ENCODE data around the gene CTDSP2. TPM values are rescaled to one million over a fixed set of nuclear protein-coding genes. Genes with fewer than 3 reads are reported as not detected.

Gene CTDSP2
- total RNA-seq, 4 donors from 2014 or later = 151 to 190 (median 170) TPM

GRCh38 chr12:57875753-57876547, 29.4 kb upstream of the CTDSP2 start:
- no peak overlapping the region for H3K4me3 ChIP-seq
- ATAC-seq = no peak
- H3K27me3 ChIP-seq = no peaks in the 10 kb centered on the region
- H3K36me3 ChIP-seq = no peaks in the 10 kb centered on the region
- 67 to 74% methylated on average over 2 to 5 of the region's 5 CpGs for WGBS, 2 donors (ENCODE audit: low coverage in 1 of 2)
- peaks cover 0 to 10% (median 0%) of the 10 kb centered on the region in 3 donors for H3K4me1 ChIP-seq
- no peaks in the 10 kb centered on the region for H3K9me3 ChIP-seq
- TF ChIP-seq EP300 (IDR thresholded peaks at IDR 0.05) (no peak), POLR2A (IDR thresholded peaks at IDR 0.05) (no peak), POLR2AphosphoS5 (IDR thresholded peaks at IDR 0.05) (no peak), CTCF (IDR thresholded peaks at IDR 0.05) (no peak)
- H3K27ac ChIP-seq = no peak overlapping the region

DNA sequence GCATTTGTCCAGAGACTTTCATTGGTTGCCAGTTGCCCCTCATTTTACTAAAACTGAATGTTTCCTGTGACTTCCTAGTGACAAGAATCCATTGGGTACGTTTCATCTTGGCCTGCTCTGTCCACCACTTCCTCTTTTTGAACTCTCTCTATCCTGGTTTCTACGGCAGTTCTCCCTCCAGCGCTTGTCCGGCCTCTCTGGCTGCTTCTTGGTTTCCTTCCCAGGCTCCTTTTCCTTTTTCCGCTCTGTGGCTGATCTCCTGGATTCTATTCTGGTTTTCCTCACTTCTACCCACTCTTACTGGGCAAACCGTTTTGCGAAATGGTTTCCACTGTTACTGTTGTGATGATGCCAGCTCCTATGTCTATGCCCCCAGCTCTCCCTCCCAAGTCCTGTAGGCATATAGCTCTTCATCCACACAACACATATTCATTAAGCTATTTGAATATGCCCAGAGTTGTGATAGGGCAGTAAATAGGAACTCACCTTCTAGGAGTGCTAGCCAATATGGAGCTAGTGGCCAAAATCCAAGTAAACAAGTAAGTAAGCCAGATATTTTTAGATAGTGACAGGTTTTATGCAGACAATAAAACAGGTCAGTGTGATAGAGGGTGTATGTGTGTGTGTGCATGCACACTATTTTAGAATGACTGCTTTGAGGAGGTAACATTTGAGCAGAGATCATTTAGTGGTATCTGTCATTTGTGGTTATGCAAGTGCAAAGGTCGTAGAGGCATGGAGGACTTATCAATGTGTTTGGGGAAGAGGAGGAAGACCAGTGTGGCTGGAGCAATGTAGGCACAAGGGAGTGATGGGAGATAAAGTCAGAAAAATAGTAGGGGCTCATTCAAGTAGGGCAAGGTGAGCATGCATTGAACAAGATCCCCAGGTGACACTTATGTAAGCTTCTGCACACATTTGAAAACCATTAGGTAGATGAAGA, 27.9 kb upstream of the CTDSP2 start:
- Histone ChIP-seq H3K4me1 (peaks cover 1 to 21% (median 7%) of the 10 kb centered on the region in 3 donors), H3K4me3 (no peak overlapping the region), H3K36me3 (no peaks in the 10 kb centered on the region), H3K27ac (peak overlapping the region in 1 of 4 donors; percentile 11), H3K27me3 (no peaks in the 10 kb centered on the region), H3K9me3 (no peaks in the 10 kb centered on the region)
- TF ChIP-seq POLR2A (IDR thresholded peaks at IDR 0.05) (no peak), POLR2AphosphoS5 (IDR thresholded peaks at IDR 0.05) (no peak), EP300 (IDR thresholded peaks at IDR 0.05) (no peak), CTCF (IDR thresholded peaks at IDR 0.05) (no peak)
- no peak for ATAC-seq
- WGBS, 2 donors (ENCODE audit: low coverage in 1 of 2) = 72 to 83% methylated on average over 5 to 8 of the region's 8 CpGs

DNA sequence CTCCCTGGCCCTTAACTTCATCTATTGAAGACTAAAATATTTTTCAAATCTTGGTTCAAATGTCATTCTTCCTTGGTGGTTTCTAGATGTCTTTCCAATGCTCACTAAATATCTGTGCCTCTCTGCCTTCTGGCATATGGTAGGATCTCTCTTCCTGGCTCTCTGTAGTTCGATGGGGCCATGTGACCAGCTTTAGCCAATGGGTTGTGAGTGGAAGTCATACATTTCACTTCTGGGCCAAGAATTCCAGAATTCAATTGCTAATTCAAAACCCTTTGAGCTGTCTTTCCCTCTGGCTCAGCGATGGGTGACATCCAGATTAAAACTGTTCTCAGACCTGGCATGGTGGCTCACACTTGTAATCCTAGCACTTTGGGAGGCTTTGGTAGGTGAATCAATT, 25.8 kb upstream of the CTDSP2 start:
- H3K27me3 ChIP-seq = no peaks in the 10 kb centered on the region
- TF ChIP-seq POLR2A (IDR thresholded peaks at IDR 0.05) = no peak
- TF ChIP-seq CTCF (IDR thresholded peaks at IDR 0.05) = no peak
- TF ChIP-seq POLR2AphosphoS5 (IDR thresholded peaks at IDR 0.05) = no peak
- no peak for TF ChIP-seq EP300 (IDR thresholded peaks at IDR 0.05)
- H3K27ac ChIP-seq = no peak overlapping the region
- ATAC-seq = no peak
- H3K4me3 ChIP-seq = no peak overlapping the region
- no peaks in the 10 kb centered on the region for H3K36me3 ChIP-seq
- H3K4me1 ChIP-seq = peaks cover 14 to 39% (median 20%) of the 10 kb centered on the region in 3 donors
- WGBS, 2 donors (ENCODE audit: low coverage in 1 of 2) = 63% methylated on average over 2 of the region's 2 CpGs; no CpG with 5 or more reads in 1 of the 2 donors
- H3K9me3 ChIP-seq = no peaks in the 10 kb centered on the region

GRCh38 chr12:57869927-57870318, 23.4 kb upstream of the CTDSP2 start:
- 57 to 76% methylated on average over 1 to 5 of the region's 8 CpGs for WGBS, 2 donors (ENCODE audit: low coverage in 1 of 2)
- Histone ChIP-seq H3K27me3 (no peaks in the 10 kb centered on the region), H3K27ac (peak overlapping the region; percentile 87 to 98 (median 94)), H3K36me3 (no peaks in the 10 kb centered on the region), H3K9me3 (no peaks in the 10 kb centered on the region), H3K4me1 (peaks cover 17 to 50% (median 20%) of the 10 kb centered on the region in 3 donors), H3K4me3 (no peak overlapping the region)
- no peak for ATAC-seq
- TF ChIP-seq CTCF (IDR thresholded peaks at IDR 0.05) (no peak), POLR2AphosphoS5 (IDR thresholded peaks at IDR 0.05) (no peak), EP300 (IDR thresholded peaks at IDR 0.05) (no peak), POLR2A (IDR thresholded peaks at IDR 0.05) (no peak)

All from gastroesophageal sphincter (tissue), 4 donors.